DMS 273 (cell line): ENCODE results near the gene RSAD1.
A peak's percentile ranks its signal among the peaks of the same experiment; 100 is the strongest.

Experiments
- DNase-seq: peaks from one replicate; lab custom pipeline; 2025; ENCODE audit not compliant: unreplicated experiment; lab: John Stamatoyannopoulos, UW

RSAD1 gene

GRCh38 chr17:50488880-50489279 lies 10.2 kb downstream of the RSAD1 start:
- DNase-seq = no peak

- no peak for DNase-seq
Observed at GRCh38 chr17:50491505-50491904, 12.8 kb downstream of the RSAD1 start.

- DNase-seq = no peak
Observed at GRCh38 chr17:50492214-50492613, 13.6 kb downstream of the RSAD1 start.

GRCh38 chr17:50493744-50494143 lies 15.1 kb downstream of the RSAD1 start:
- peak; percentile 51 for DNase-seq

GRCh38 chr17:50495217-50495823 lies 16.7 kb downstream of the RSAD1 start:
- no peak for DNase-seq

- DNase-seq = no peak
Observed at GRCh38 chr17:50495918-50496317, 17.3 kb downstream of the RSAD1 start.

GRCh38 chr17:50498021-50498874 lies 19.6 kb downstream of the RSAD1 start:
- no peak for DNase-seq

- DNase-seq = no peak
Observed at GRCh38 chr17:50499270-50499669, 20.6 kb downstream of the RSAD1 start.

- no peak for DNase-seq
Observed at GRCh38 chr17:50499721-50500120, 21.1 kb downstream of the RSAD1 start.

GRCh38 chr17:50501054-50501453 lies 22.4 kb downstream of the RSAD1 start:
- DNase-seq = peak; percentile 64

- no peak for DNase-seq
Observed at GRCh38 chr17:50502301-50502990, 23.8 kb downstream of the RSAD1 start.

- no peak for DNase-seq
Observed at GRCh38 chr17:50505591-50506130, 27.0 kb downstream of the RSAD1 start.

GRCh38 chr17:50506298-50506697 lies 27.6 kb downstream of the RSAD1 start:
- no peak for DNase-seq

- DNase-seq = peak; percentile 81
Observed at GRCh38 chr17:50507871-50508572, 29.4 kb downstream of the RSAD1 start, which contains the start of gene MYCBPAP. Gene MYCBPAP (plus strand): TSS chr17:50508439. CDS start chr17:50508675, 236 bp downstream.

- no peak for DNase-seq
Observed at GRCh38 chr17:50508573-50509460, 30.2 kb downstream of the RSAD1 start.

- peak; percentile 44 for DNase-seq
Observed at GRCh38 chr17:50511058-50511457, 32.4 kb downstream of the RSAD1 start.

- no peak for DNase-seq
Observed at GRCh38 chr17:50513495-50513894, 34.8 kb downstream of the RSAD1 start.

GRCh38 chr17:50514388-50514787 lies 35.7 kb downstream of the RSAD1 start:
- DNase-seq = no peak

GRCh38 chr17:50514936-50515702 lies 36.5 kb downstream of the RSAD1 start:
- no peak for DNase-seq
